IMR-90 (cell line): Measurements from ENCODE around the gene ARL14EP. TPM values are rescaled to one million over a fixed set of nuclear protein-coding genes. Genes with fewer than 3 reads are reported as not detected.

Source experiments
- ATAC-seq: fragments of 200-7000 bp; cut with Tn5 transposase; 2 replicates; pipeline ENCODE4 v1.9.1; 2020; ENCODE audit warnings: low read depth, mild to moderate bottlenecking, moderate library complexity
- Bru-seq: library from RNA; stranded (reverse); fragments of 400-500 nt; gene quantifications from one replicate; lab custom pipeline; 2021; lab: Mats Ljungman, UMichigan
- BruChase-seq, 2 experiments: library from RNA; stranded (reverse); fragments of 400-500 nt; gene quantifications; one replicate each; lab custom pipeline; 2021; lab: Mats Ljungman, UMichigan
- BruUV-seq: library from RNA; stranded (reverse); fragments of 400-500 nt; replicated peaks from 2 replicates; lab custom pipeline; 2021; lab: Mats Ljungman, UMichigan
- CTCF ChIA-PET: fragments of 300-600 bp; formaldehyde crosslinking; extraction: SDS; loops from one replicate; lab custom pipeline; 2021; ENCODE audit warnings: antibody characterized with exemption; lab: Yijun Ruan, JAX
- POLR2A ChIA-PET: fragments of 300-600 bp; sonication (Branson Sonifier 250); formaldehyde crosslinking; loops from one replicate; lab custom pipeline; 2022; ENCODE audit warnings: antibody characterized with exemption; ENCODE audit not compliant: unreplicated experiment; lab: Charles Lee
- DNase-seq: peaks from one replicate; pipeline ENCODE4 v3.0.0; 2013
- H2AFZ ChIP-seq: replicated peaks from 2 replicates; pipeline ENCODE3; 2013; ENCODE audit warnings: low read length, mild to moderate bottlenecking; ENCODE audit not compliant: poor library complexity
- H2AK5ac ChIP-seq: 2 replicates; pipeline ENCODE4 v1.6.1; 2013; ENCODE audit warnings: low read depth, low read length, inconsistent platforms
- H2AK9ac ChIP-seq: replicated peaks from 2 replicates; pipeline ENCODE3; 2013; ENCODE audit warnings: mild to moderate bottlenecking, low read depth, low read length, moderate library complexity; ENCODE audit not compliant: poor library complexity
- H2BK120ac ChIP-seq: 2 replicates; pipeline ENCODE4 v1.6.1; 2013; ENCODE audit warnings: low read depth, low read length, inconsistent platforms
- H2BK15ac ChIP-seq: 3 replicates; pipeline ENCODE4 v1.6.1; 2013; ENCODE audit warnings: low read depth, low read length, inconsistent platforms
- H2BK20ac ChIP-seq: 2 replicates; pipeline ENCODE4 v1.6.1; 2013; ENCODE audit warnings: low read depth, mild to moderate bottlenecking, inconsistent platforms, low read length, moderate library complexity
- H2BK5ac ChIP-seq: 2 replicates; pipeline ENCODE4 v1.6.1; 2013; ENCODE audit warnings: mild to moderate bottlenecking, low read depth, low read length, inconsistent platforms; ENCODE audit not compliant: poor library complexity, severe bottlenecking
- H3K14ac ChIP-seq: replicated peaks from 2 replicates; pipeline ENCODE4 v1.6.1; 2013; ENCODE audit warnings: low read depth, low read length, inconsistent platforms
- H3K18ac ChIP-seq: 2 replicates; pipeline ENCODE4 v1.6.1; 2013; ENCODE audit warnings: low read depth, low read length, control low read depth
- H3K23ac ChIP-seq: 2 replicates; pipeline ENCODE4 v1.6.1; 2013; ENCODE audit warnings: low read depth, low read length, inconsistent platforms
- H3K27ac ChIP-seq: 2 replicates; pipeline ENCODE4 v1.5.1; 2013; ENCODE audit warnings: mild to moderate bottlenecking, control low read depth, low read length; ENCODE audit not compliant: insufficient read depth
- H3K27me3 ChIP-seq: 2 replicates; pipeline ENCODE4 v1.6.1; 2013; ENCODE audit warnings: low read length; ENCODE audit not compliant: control insufficient read depth, insufficient read depth
- H3K36me3 ChIP-seq: 2 replicates; pipeline ENCODE4 v1.6.1; 2013; ENCODE audit warnings: low read length, mixed read lengths; ENCODE audit not compliant: control insufficient read depth, insufficient read depth
- H3K4ac ChIP-seq: 2 replicates; pipeline ENCODE4 v1.6.1; 2013; ENCODE audit warnings: low read depth, low read length, inconsistent platforms
- H3K4me1 ChIP-seq: 2 replicates; pipeline ENCODE4 v1.6.1; 2013; ENCODE audit warnings: low read length, mixed read lengths; ENCODE audit not compliant: control insufficient read depth, insufficient read depth
- H3K4me2 ChIP-seq: 2 replicates; pipeline ENCODE4 v1.6.1; 2013; ENCODE audit warnings: low read depth, mild to moderate bottlenecking, control low read depth, low read length, moderate library complexity
- H3K4me3 ChIP-seq: 2 replicates; pipeline ENCODE4 v1.5.1; 2013; ENCODE audit warnings: low read depth, mild to moderate bottlenecking, control low read depth, low read length, moderate library complexity; ENCODE audit not compliant: insufficient read depth
- H3K56ac ChIP-seq: 2 replicates; pipeline ENCODE4 v1.6.1; 2013; ENCODE audit warnings: low read length, inconsistent platforms; ENCODE audit not compliant: insufficient read depth; ENCODE audit errors: extremely low read depth
- H3K79me1 ChIP-seq, 2 experiments: 2 replicates each; pipeline ENCODE4 v1.6.1; 2013; ENCODE audit warnings: low read length in 2 of 2, inconsistent platforms in 1 of 2, low read depth in 1 of 2
- H3K9ac ChIP-seq: 2 replicates; pipeline ENCODE4 v1.6.1; 2013; ENCODE audit warnings: low read depth, low read length, control low read depth
- H3K9me1 ChIP-seq: 2 replicates; pipeline ENCODE4 v1.6.1; 2013; ENCODE audit warnings: low read length, inconsistent platforms; ENCODE audit not compliant: insufficient read depth
- H3K9me3 ChIP-seq: 2 replicates; pipeline ENCODE4 v1.6.1; 2013; ENCODE audit warnings: low read length; ENCODE audit not compliant: control insufficient read depth, insufficient read depth
- H4K20me1 ChIP-seq: 2 replicates; pipeline ENCODE4 v1.6.1; 2013; ENCODE audit warnings: low read length, inconsistent platforms; ENCODE audit not compliant: insufficient read depth
- H4K5ac ChIP-seq: 2 replicates; pipeline ENCODE4 v1.6.1; 2013; ENCODE audit warnings: mild to moderate bottlenecking, low read depth, low read length, control low read depth
- H4K8ac ChIP-seq, 2 experiments: 2 replicates each; pipeline ENCODE4 v1.6.1; 2013; ENCODE audit warnings: low read depth in 2 of 2, low read length in 2 of 2, control low read depth in 1 of 2, inconsistent platforms in 1 of 2
- H4K91ac ChIP-seq: 2 replicates; pipeline ENCODE4 v1.6.1; 2013; ENCODE audit warnings: low read depth, low read length, inconsistent platforms; ENCODE audit not compliant: insufficient read depth
- CEBPB ChIP-seq: IDR thresholded peaks from 2 replicates; pipeline ENCODE4 v1.6.1; 2012; ENCODE audit warnings: low read depth, low read length, improper control_type of control experiment
- CHD1 ChIP-seq: IDR thresholded peaks from 2 replicates; pipeline ENCODE4 v1.6.1; 2012; ENCODE audit warnings: low read depth, low read length, improper control_type of control experiment
- CTCF ChIP-seq: conservative IDR thresholded peaks from 2 replicates; pipeline ENCODE4 v1.5.1; 2012; ENCODE audit warnings: mild to moderate bottlenecking, low read depth, low read length, improper control_type of control experiment
- ELK1 ChIP-seq: fragments of 150-350 bp; IDR thresholded peaks from 2 replicates; pipeline ENCODE4 v1.6.1; 2016; ENCODE audit warnings: low read depth, mild to moderate bottlenecking, low read length, moderate library complexity, borderline replicate concordance
- FOS ChIP-seq: fragments of 150-350 bp; IDR thresholded peaks from 2 replicates; pipeline ENCODE4 v1.6.1; 2016; ENCODE audit warnings: low read depth, low read length
- MAFK ChIP-seq: IDR thresholded peaks from 2 replicates; pipeline ENCODE4 v1.6.1; 2012; ENCODE audit warnings: low read depth, low read length, improper control_type of control experiment
- POLR2A ChIP-seq: IDR thresholded peaks from 2 replicates; pipeline ENCODE4 v1.6.1; 2012; ENCODE audit warnings: mild to moderate bottlenecking, low read depth, low read length
- RAD21 ChIP-seq: IDR thresholded peaks from 2 replicates; pipeline ENCODE4 v1.6.1; 2012; ENCODE audit warnings: low read length, improper control_type of control experiment
- RFX5 ChIP-seq: IDR thresholded peaks from 2 replicates; pipeline ENCODE4 v1.8.0; 2012; ENCODE audit warnings: low read depth, mild to moderate bottlenecking, low read length, moderate library complexity
- USF2 ChIP-seq: fragments of 150-350 bp; IDR thresholded peaks from 2 replicates; pipeline ENCODE4 v1.6.1; 2017; ENCODE audit warnings: mild to moderate bottlenecking, antibody characterized with exemption, low read length, low read depth
- WGBS, 2 experiments: methylation state at CpG; one replicate each; pipeline versions ENCODE4 v1.1.5 to v1.1.7; 2013; ENCODE audit warnings: missing lambda C conversion rate in 2 of 2; ENCODE audit not compliant: insufficient read length in 1 of 2; ENCODE audit errors: extremely low coverage in 2 of 2; 5-methylcytosine and 5-hydroxymethylcytosine counted together
- dilution Hi-C: fragments of 300-500 bp; cut with HindIII; formaldehyde crosslinking; loops from one replicate; pipeline ENCODE4 v1.14.3; 2018; ENCODE audit warnings: low sequenced_read_pairs; ENCODE audit not compliant: unreplicated experiment
- in situ Hi-C: fragments of 300-500 bp; cut with MboI; formaldehyde crosslinking; loops from 3 replicates; pipeline ENCODE4 v1.14.3; 2019; ENCODE audit warnings: low sequenced_read_pairs, inconsistent platforms, mixed read lengths
- intact Hi-C: fragments of 100-400 bp; cut with micrococcal nuclease; formaldehyde crosslinking; loops from 2 replicates; pipeline ENCODE4 v1.10.0; 2022
- long read RNA-seq: library from polyadenylated mRNA; unstranded; transcript quantifications from one replicate; pipeline ENCODE4 v2.0.0, GENCODE V29; 2021; ENCODE audit not compliant: unreplicated experiment
- polyA plus RNA-seq, 3 experiments: library from polyadenylated mRNA; depleted of rRNA; stranded (reverse); fragments of >200 nt; gene quantifications; 2 replicates each; pipeline ENCODE4 v1.2.3, GENCODE V29; 2012; ENCODE audit warnings: low replicate concordance in 1 of 3
- total RNA-seq: library from RNA; depleted of rRNA; stranded (reverse); fragments of >200 nt; gene quantifications from 2 replicates; pipeline ENCODE4 v1.2.3, GENCODE V29; 2012; rRNA removed

ARL14EP gene
- total RNA-seq (13.8 and 28.1 TPM in 2 replicates), polyA plus RNA-seq (2012; rRNA removed) (12.5 and 15.7 TPM in 2 replicates), Bru-seq, nascent RNA (percentile 79 among the genes with signal in this experiment), BruChase-seq, experiment 1, labeled RNA remaining after a 6-hour chase (percentile 59 among the genes with signal in this experiment), BruChase-seq, experiment 2, labeled RNA remaining after a 2-hour chase (percentile 79 among the genes with signal in this experiment)
- polyA plus RNA-seq (2012; cell fraction: cytosol; rRNA removed) = 1.2 and 1.5 TPM in 2 replicates
- polyA plus RNA-seq (2012; cell fraction: nucleus; rRNA removed; ENCODE audit: low replicate concordance) = 1.4 and 11.0 TPM in 2 replicates
- long read RNA-seq, transcript ARL14EP-201 (4 exons, 2,430 nt) = major isoform, 34 of 43 reads
- long read RNA-seq, partial matches to known transcripts = 3 of 43 reads
- long read RNA-seq, other reads (novel, unspliced or antisense) = 6 of 43 reads

GRCh38 chr11:30322826-30323710 is at the start of gene ARL14EP:
ARL14EP (plus strand) TSS chr11:30323104; CDS start chr11:30330949, 7,845 bp downstream.
- H3K36me3 ChIP-seq = no peaks in the 10 kb centered on the region; the same call in 1 of the 2 replicates
- DNase-seq (peak; percentile 96), ATAC-seq (peak; percentile 99)
- peak within 1 kb of the TSS; percentile 93 for H2AK9ac ChIP-seq
- no peaks in the 10 kb centered on the region for H3K9me1 ChIP-seq
- H4K20me1 ChIP-seq = no peaks in the 10 kb centered on the region; the same call in 1 of the 2 replicates
- peak within 1 kb of the TSS; percentile 96 for H2AFZ ChIP-seq
- in situ Hi-C loops (no loop called here), intact Hi-C loops (loop anchor here (5.0 kb wide), 1 partner anchor 876 kb away; no protein-coding TSS in a partner anchor), dilution Hi-C loops (no loop called here)
- peak within 1 kb of the TSS; percentile 89 for H3K56ac ChIP-seq
- H3K79me1 ChIP-seq = peaks cover 15 to 19% of the 10 kb centered on the region in 2 experiments
- H2BK120ac ChIP-seq = 0 out of 2 replicates have a peak within 1 kb of the TSS, but pooled peaks have one; percentile 17
- H3K4me1 ChIP-seq = peaks cover 6% of the 10 kb centered on the region
- peak within 1 kb of the TSS; percentile 64; the same call in 1 of the 2 replicates for H2AK5ac ChIP-seq
- 0% methylated on average over 7 of the region's 51 CpGs; no CpG with 5 or more reads in 1 of the 2 experiments for WGBS, 2 experiments
- peak within 1 kb of the TSS; percentile 92 to 97 for H4K8ac ChIP-seq
- CTCF ChIA-PET = interaction anchor here (0.8 to 1.3 kb wide), 4 partner anchors 9 to 67 kb away, joined by 3 to 4 read pairs (median 3); no protein-coding TSS in a partner anchor
- peaks cover 4% of the 10 kb centered on the region; the same call in 1 of the 2 replicates for H3K27me3 ChIP-seq
- peak within 1 kb of the TSS; percentile 97 for H3K4me3 ChIP-seq
- H3K9me3 ChIP-seq = no peaks in the 10 kb centered on the region
- BruUV-seq = TSS peak; percentile 44
- H3K14ac ChIP-seq = peak within 1 kb of the TSS; percentile 91
- peak within 1 kb of the TSS; percentile 96 for H3K27ac ChIP-seq
- H4K91ac ChIP-seq = peak within 1 kb of the TSS; percentile 66
- peak within 1 kb of the TSS; percentile 99 for H3K4me2 ChIP-seq
- H2BK15ac ChIP-seq = peak within 1 kb of the TSS; percentile 38; the same call in 1 of the 3 replicates
- peak within 1 kb of the TSS; percentile 59 for H3K18ac ChIP-seq
- peak within 1 kb of the TSS; percentile 95 for H4K5ac ChIP-seq
- H3K9ac ChIP-seq = peak within 1 kb of the TSS; percentile 97
- no peak within 1 kb of the TSS for H2BK20ac ChIP-seq
- POLR2A ChIA-PET = interaction anchor here (0.6 to 1.2 kb wide), 3 partner anchors 17 to 848 kb away, joined by 3 to 6 read pairs (median 4); no protein-coding TSS in a partner anchor
- peak within 1 kb of the TSS; percentile 97 for H3K23ac ChIP-seq
- peak within 1 kb of the TSS; percentile 95 for H3K4ac ChIP-seq
- peak within 1 kb of the TSS; percentile 82 for H2BK5ac ChIP-seq
- TF ChIP-seq USF2 (peak; percentile 75), FOS (no peak), MAFK (no peak), CTCF (no peak), CEBPB (0 out of 2 replicates have a peak, but pooled peaks have one; percentile 1), RFX5 (no peak), ELK1 (no peak), CHD1 (no peak), RAD21 (no peak), POLR2A (peak; percentile 95)
